Measurements from ENCODE around the gene CBFA2T3.

Gene CBFA2T3

GRCh38 chr16:88936556-88937205 lies 40.3 kb downstream of the CBFA2T3 start:
- DNase-seq: peak in 1 of 2 donors; percentile 37

GRCh38 chr16:88936008-88936555 lies 40.9 kb downstream of the CBFA2T3 start:
- DNase-seq: no peak

DNA sequence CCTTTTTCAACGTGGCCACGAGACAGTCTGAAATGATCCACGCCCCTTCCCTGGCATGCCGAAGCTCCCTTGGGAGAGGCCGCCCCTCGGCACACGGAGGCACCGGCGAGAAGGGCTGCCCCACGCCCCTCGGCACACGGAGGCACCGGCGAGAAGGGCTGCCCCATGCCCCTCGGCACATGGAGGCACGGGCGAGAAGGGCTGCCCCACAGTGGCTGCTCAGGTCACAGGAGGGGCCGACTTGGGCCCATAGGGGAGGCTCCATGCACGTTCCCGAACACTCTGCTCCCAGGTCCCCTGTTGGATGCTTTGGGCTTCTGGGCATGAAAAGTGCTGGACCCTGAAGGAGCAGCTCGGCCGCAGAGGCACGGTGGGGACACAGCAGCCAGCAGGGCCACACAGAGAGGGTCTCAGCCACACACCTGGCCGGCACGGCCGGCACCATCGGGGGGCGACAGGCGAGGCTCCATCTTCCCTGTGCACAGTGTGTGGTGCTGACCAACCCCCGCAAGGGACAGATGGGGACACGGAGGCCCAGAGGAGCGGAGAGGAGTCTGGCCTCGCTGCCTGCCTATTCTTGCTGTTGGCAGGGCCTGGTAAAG lies 42.8 kb downstream of the CBFA2T3 start:
- DNase-seq: no peak

DNA sequence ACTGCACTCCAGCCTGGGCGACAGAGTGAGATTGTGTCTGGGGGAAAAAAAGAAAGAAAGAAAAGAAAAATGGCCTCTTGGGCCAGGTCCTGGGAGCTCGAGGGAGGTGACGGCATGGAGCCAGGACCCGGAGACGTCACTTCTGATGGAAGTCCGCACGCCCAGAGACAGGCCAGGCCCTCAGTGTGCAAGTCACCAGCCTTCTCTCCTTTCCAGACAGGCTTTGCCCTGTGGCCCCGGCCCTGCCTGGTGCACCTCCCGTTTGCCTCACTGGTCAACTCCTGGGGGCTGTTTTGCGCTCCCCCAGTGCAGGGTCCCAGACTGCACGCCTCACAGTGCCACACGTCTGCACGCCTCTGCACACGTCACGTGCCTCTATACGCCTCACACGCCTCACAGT lies 44.1 kb downstream of the CBFA2T3 start:
- DNase-seq: no peak

DNA sequence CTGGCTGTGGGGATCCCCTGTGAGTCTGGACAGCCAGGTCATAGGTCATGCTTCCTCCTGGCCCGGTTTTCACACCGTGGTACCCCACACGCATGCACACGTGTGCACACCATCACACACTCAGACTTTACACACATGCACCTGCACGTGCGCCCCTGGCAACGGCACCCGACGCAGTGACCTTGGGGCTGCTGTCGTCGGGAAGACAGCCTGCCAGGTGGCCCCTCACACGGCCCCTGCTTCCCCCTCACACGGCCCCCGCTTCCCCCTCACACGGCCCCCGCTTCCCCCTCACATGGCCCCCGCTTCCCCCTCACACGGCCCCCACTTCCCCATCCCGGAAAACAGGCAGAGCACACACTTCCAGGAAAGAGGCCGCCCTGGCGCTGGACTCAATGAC lies 45.1 kb downstream of the CBFA2T3 start:
- DNase-seq: no peak

GRCh38 chr16:88931373-88931900 lies 45.6 kb downstream of the CBFA2T3 start:
- no peak for DNase-seq

GRCh38 chr16:88930716-88931115 lies 46.3 kb downstream of the CBFA2T3 start:
- no peak for DNase-seq

DNA sequence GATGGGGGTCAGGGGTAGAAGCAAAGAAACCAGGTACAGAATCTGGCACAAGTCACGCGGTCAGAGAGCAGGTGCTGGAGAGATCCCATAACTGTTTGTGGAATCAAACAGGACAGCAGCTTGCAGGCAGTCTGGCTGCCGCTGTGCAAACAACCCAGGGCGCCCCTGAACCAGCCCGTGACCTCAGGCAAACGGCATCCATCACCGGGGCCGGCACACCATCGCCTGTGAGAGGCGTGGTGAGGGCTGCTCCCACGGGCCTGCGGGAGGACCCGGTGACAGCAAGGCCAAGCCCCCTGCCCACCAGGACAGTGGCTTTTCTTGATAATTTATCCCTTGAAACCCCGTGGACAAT lies 47.9 kb downstream of the CBFA2T3 start:
- DNase-seq: no peak

DNA sequence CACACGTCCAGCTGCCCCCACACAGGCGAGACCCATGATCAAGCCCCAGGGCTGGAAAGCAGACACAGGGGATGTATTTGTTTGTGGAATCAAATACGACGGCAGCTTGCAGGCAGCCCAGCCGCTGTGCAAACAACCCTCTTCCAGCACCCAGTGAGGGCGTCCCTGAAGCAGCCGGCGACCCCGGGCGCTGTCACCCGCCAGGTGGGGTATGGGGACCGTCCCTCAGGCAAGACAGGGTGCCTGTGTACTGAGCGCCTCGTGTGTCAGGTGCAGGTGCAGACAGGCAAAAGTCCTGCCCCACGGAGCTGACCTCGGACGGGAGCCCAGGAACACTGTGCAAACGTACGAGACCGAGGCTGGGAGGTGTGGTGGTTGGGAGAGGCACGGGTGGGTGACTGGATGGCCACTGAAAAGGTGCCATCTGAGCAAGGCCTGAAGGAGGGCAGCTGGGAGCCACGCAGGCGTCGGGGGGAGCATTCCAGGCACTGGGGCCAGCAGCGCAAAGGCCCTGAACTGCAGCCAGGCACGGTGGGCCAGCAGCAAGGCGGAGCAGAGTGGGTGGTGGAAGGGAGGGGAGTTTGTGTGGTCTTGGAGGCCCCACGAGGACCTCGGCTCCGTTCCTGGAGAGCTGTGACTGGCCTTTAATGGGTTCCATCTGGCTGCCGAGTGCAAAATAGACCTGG lies 48.5 kb downstream of the CBFA2T3 start:
- DNase-seq: no peak

DNA sequence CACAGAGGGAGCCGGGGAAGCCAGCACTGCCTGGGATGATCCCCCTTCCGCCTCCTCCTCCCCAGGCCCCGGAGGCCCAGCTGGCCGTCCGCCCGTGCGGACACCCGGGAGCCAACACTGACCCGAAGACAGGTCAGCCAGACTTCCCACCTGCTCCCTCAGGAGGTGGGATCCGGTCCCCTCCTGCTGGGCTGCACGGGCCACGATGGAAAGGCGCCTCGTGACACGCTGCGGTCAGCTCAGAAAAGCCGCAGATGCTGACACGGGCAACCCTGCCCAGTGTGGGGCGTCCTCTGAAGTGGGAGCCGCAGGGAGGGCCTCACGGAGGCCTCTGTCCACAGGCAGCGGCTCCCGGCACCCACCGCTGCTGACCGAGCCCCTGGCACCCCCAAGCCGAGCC lies 49.3 kb downstream of the CBFA2T3 start:
- no peak for DNase-seq

- DNase-seq: no peak
Observed at GRCh38 chr16:88927010-88927409, 50.0 kb downstream of the CBFA2T3 start.

DNA sequence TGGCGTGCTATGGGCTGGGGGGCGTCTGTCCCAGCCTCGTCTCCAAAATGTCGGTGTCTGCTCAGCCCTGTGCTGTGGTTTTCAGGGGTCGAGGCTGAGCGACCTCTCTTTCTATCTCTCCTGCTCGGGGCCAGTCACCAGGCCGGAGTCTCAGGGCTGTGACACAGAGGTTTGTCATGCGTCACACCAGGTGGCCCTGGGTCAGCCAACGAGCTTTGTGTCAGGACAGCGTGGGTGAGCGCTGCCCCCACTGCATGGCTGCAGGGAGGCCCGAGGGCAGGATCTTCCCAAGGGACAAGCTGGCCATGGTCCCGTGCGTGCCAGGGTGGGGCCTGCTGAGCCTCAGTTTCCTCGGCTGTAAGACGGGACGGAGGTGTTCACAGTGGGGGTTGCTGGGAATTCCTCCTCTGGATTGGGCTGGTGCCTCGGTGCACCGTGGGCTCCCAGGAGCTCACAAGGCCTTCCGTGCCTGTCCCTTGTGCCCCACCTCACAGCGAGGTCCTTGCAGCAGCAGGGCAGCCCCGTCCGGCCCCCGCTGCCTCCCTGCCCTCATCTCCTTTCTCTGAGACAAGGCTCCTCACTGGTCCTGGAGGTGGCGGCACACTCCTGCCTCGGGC lies 50.5 kb downstream of the CBFA2T3 start:
- DNase-seq: no peak

GRCh38 chr16:88925540-88925887 lies 51.5 kb downstream of the CBFA2T3 start:
- no peak for DNase-seq

- no peak for DNase-seq
Observed at GRCh38 chr16:88924834-88925539, 52.0 kb downstream of the CBFA2T3 start.

DNA sequence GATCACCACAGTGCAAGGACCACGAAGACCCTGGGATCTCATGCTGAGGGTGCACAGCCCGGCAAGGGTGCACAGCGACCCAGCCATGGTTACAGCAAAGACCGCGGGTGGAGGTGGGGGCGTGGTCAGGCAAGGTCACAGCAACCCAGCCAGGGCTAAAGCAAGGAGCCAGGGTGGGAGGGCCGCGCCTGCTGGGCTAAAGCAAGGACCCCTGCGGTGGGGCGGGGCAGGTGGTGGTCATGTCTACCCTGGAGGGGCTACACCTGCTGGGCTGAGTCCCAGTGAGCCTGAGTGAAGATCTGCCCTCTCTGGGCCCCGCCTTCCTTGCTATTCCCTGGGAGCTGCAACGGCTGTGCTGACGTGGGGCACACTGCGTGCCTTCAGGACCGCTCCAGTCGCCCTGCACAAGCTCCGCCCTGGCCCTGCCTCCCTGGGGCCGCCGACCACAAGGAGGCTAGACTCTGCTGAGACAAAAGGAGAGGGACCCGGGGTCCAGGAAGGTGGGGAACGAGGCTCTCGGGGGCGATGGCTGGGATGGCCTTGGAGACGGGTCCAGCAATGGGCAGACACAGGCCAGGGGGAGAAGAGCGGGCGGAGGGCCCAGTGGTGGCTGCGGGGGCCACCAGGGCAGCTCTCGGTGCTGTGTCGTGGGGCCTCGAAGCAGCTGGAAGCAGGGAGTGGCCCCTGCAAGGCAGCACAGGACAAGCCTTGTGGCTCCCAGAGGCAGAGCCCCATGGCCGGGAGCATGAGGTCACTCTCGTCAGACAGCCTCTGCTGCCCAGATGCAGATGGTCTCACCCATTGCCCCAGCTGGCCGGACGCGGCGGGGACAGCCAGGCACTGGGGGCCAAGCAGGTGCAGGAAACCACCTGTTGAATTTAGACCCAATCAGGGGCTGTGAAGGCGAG lies 52.8 kb downstream of the CBFA2T3 start:
- no peak for DNase-seq

DNA sequence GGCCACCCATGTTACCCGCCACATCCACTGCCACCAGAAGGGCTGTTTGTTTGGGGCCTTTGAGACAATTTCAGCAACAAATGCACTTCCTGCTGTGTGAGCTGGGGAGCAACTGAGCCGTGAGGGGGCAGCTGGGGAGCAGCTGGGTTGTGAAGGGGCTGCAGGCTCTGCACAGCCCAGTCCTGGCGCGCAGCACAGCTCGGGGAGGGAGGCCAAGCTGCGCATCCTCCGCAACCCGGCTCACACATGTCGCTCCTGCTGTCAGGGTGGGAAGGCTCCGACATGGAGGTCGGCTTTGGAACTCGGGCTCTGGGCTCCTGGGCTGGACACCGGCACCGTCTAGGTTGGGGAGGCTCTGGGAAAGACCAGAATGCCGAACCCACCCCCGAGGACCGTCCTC lies 53.6 kb downstream of the CBFA2T3 start:
- no peak for DNase-seq

- DNase-seq: no peak
Observed at GRCh38 chr16:88922826-88923410, 54.1 kb downstream of the CBFA2T3 start.

GRCh38 chr16:88922114-88922825 lies 54.7 kb downstream of the CBFA2T3 start:
- no peak for DNase-seq

GRCh38 chr16:88921591-88921990 lies 55.4 kb downstream of the CBFA2T3 start:
- no peak for DNase-seq

Data from hippocampal formation (tissue), 2 donors.